ENCODE data around the gene GDA. TPM values are rescaled to one million over a fixed set of nuclear protein-coding genes. Genes with fewer than 3 reads are reported as not detected.
"Not testable (repeated sequence)": the region's sequence is repeated elsewhere in the genome, so short reads cannot be mapped to it uniquely, and the experiment has no call there.

Gene GDA
- total RNA-seq, 2 donors from 2014 or later, result 2.5 to 6.9 TPM

DNA sequence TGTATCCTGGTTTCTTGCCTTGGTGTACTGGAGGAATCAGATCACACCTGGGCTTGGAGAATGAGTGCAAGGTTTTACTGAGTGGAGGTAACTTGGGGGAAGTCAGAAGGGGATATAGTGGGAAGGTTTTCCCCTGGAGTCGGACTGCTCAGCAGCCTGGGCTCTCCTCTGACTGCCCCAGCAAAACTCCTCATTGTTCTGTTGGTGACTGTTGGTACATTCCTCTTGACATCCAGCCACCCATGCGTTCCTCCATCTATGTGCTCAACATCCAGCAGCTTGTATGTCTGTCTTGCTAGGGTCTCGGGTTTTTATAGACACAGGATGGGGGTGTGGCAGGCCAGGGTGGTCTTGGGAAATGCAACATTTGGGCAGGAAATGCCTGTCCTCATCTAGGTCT, 119.7 kb downstream of the GDA start:
- no peak overlapping the region for H3K4me3 Mint-ChIP-seq
- no peaks in the 10 kb centered on the region for H3K4me1 Mint-ChIP-seq
- H3K27me3 Mint-ChIP-seq (ENCODE audit: insufficient read depth), result no peaks in the 10 kb centered on the region
- no peak for DNase-seq
- no peak overlapping the region for H3K9ac ChIP-seq (ENCODE audit: extremely low read depth, low read length, poor library complexity, severe bottlenecking)
- H3K36me3 Mint-ChIP-seq (ENCODE audit: low read depth), result no peaks in the 10 kb centered on the region
- no peak overlapping the region for H3K27ac ChIP-seq (ENCODE audit: low read depth, low read length)
- no peaks in the 10 kb centered on the region for H3K4me1 ChIP-seq (ENCODE audit: control insufficient read depth, insufficient read depth, low read length)
- no peak overlapping the region for H3K27ac Mint-ChIP-seq
- no peaks in the 10 kb centered on the region for H3K9me3 Mint-ChIP-seq
- no peak overlapping the region for H3K4me3 ChIP-seq (ENCODE audit: low read length)
- 86% methylated on average over 3 of the region's 3 CpGs; no CpG with 5 or more reads in 1 of the 2 experiments for WGBS, 2 experiments (ENCODE audit: insufficient coverage in 1 of 2, insufficient read length in 1 of 2)
- TF ChIP-seq, protein P1, sequence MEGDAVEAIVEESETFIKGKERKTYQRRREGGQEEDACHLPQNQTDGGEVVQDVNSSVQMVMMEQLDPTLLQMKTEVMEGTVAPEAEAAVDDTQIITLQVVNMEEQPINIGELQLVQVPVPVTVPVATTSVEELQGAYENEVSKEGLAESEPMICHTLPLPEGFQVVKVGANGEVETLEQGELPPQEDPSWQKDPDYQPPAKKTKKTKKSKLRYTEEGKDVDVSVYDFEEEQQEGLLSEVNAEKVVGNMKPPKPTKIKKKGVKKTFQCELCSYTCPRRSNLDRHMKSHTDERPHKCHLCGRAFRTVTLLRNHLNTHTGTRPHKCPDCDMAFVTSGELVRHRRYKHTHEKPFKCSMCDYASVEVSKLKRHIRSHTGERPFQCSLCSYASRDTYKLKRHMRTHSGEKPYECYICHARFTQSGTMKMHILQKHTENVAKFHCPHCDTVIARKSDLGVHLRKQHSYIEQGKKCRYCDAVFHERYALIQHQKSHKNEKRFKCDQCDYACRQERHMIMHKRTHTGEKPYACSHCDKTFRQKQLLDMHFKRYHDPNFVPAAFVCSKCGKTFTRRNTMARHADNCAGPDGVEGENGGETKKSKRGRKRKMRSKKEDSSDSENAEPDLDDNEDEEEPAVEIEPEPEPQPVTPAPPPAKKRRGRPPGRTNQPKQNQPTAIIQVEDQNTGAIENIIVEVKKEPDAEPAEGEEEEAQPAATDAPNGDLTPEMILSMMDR (conservative IDR thresholded peaks at IDR 0.05), result no peak
- H3K9me3 ChIP-seq (ENCODE audit: control insufficient read depth, low read length), result no peaks in the 10 kb centered on the region
- H3K27me3 ChIP-seq (ENCODE audit: control insufficient read depth, insufficient read depth, low read length, poor library complexity, severe bottlenecking), result no peaks in the 10 kb centered on the region
- no peaks in the 10 kb centered on the region for H3K36me3 ChIP-seq (ENCODE audit: control insufficient read depth, insufficient read depth, low read length)

DNA sequence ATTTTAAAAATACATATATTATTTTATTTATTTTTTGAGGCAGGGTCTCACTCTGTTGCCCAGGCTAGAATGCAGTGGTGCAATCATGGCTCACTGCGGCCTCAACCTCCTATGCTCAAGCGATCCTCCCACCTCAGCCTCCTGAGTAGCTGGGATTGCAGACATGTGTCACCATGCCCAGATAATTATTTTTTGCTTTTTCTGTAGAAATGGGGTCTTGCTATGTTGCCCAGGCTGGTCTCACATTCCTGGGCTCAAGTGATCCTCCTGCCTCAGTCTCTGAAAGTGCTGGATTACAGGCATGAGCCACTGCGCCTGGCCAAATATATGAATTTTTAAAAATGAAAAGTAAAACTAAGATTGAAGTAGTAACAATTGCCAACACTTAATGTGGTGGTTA, 121.1 kb downstream of the GDA start:
- H3K4me3 ChIP-seq (ENCODE audit: low read length); H3K4me1 ChIP-seq (ENCODE audit: control insufficient read depth, insufficient read depth, low read length); H3K4me3 Mint-ChIP-seq; H3K27ac ChIP-seq (ENCODE audit: low read depth, low read length); H3K27me3 ChIP-seq (ENCODE audit: control insufficient read depth, insufficient read depth, low read length, poor library complexity, severe bottlenecking); H3K9me3 ChIP-seq (ENCODE audit: control insufficient read depth, low read length); H3K36me3 ChIP-seq (ENCODE audit: control insufficient read depth, insufficient read depth, low read length); H3K4me1 Mint-ChIP-seq; H3K9me3 Mint-ChIP-seq; H3K27me3 Mint-ChIP-seq (ENCODE audit: insufficient read depth); H3K36me3 Mint-ChIP-seq (ENCODE audit: low read depth); H3K27ac Mint-ChIP-seq; DNase-seq; H3K9ac ChIP-seq (ENCODE audit: extremely low read depth, low read length, poor library complexity, severe bottlenecking): not testable (repeated sequence)
- WGBS, 2 experiments (ENCODE audit: insufficient coverage in 1 of 2, insufficient read length in 1 of 2), result 90 to 93% methylated on average over 2 to 3 of the region's 3 CpGs

DNA sequence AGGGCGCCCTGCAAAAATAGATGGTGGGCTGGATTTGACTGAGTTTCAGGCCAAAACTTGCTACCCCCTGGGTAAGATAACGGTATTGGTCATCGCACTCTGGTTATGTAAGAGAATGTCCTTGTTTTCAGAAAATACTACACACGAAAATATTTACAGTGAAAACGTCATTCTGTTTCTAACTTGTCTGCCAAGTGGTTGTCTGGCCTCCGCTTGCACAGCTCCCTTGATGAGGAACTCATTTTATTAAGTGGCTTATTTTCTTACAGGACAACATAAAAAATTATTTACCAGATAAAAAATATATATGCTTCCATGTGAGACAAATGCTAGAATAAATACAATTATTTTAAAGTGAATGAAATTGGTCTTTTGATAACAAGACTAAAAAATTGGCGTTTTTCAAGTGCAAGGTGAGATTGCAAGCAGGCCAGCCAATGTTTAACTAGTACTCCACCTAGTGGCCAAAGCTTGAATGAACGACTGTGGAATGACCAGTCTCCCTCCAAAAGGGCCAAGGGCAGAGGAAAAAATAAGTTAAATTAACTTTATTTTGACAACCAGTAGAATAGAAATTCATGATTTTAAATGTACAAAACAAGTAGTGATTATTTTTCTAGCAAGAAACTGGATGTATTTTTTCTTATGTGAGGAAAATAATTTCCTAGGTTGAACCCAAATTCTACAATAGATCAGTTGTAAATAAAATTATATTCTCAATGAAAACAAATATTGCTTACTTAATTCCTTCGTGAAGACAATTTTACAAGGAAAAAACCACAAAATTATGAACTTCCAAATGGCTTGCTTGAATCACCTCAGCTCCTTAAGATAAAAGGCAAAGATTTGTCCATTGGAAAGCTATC, 122.6 kb downstream of the GDA start:
- Histone ChIP-seq H3K36me3 (ENCODE audit: control insufficient read depth, insufficient read depth, low read length) (no peaks in the 10 kb centered on the region), H3K9ac (ENCODE audit: extremely low read depth, low read length, poor library complexity, severe bottlenecking) (no peak overlapping the region), H3K4me3 (ENCODE audit: low read length) (no peak overlapping the region), H3K4me1 (ENCODE audit: control insufficient read depth, insufficient read depth, low read length) (no peaks in the 10 kb centered on the region), H3K27me3 (ENCODE audit: control insufficient read depth, insufficient read depth, low read length, poor library complexity, severe bottlenecking) (no peaks in the 10 kb centered on the region), H3K27ac (ENCODE audit: low read depth, low read length) (no peak overlapping the region), H3K9me3 (ENCODE audit: control insufficient read depth, low read length) (no peaks in the 10 kb centered on the region)
- Mint-ChIP-seq H3K9me3 (no peaks in the 10 kb centered on the region), H3K27ac (no peak overlapping the region), H3K36me3 (ENCODE audit: low read depth) (no peaks in the 10 kb centered on the region), H3K4me1 (no peaks in the 10 kb centered on the region), H3K4me3 (no peak overlapping the region), H3K27me3 (ENCODE audit: insufficient read depth) (no peaks in the 10 kb centered on the region)
- TF ChIP-seq, protein P1 (conservative IDR thresholded peaks at IDR 0.05), result peak; percentile 92
- DNase-seq, result peak; percentile 86
- WGBS, 2 experiments (ENCODE audit: insufficient coverage in 1 of 2, insufficient read length in 1 of 2), result 48 to 52% methylated on average over 8 to 9 of the region's 9 CpGs

All from endodermal cell (in vitro differentiated cells).